ENCODE measurements around the gene LPCAT1.

Gene LPCAT1

DNA sequence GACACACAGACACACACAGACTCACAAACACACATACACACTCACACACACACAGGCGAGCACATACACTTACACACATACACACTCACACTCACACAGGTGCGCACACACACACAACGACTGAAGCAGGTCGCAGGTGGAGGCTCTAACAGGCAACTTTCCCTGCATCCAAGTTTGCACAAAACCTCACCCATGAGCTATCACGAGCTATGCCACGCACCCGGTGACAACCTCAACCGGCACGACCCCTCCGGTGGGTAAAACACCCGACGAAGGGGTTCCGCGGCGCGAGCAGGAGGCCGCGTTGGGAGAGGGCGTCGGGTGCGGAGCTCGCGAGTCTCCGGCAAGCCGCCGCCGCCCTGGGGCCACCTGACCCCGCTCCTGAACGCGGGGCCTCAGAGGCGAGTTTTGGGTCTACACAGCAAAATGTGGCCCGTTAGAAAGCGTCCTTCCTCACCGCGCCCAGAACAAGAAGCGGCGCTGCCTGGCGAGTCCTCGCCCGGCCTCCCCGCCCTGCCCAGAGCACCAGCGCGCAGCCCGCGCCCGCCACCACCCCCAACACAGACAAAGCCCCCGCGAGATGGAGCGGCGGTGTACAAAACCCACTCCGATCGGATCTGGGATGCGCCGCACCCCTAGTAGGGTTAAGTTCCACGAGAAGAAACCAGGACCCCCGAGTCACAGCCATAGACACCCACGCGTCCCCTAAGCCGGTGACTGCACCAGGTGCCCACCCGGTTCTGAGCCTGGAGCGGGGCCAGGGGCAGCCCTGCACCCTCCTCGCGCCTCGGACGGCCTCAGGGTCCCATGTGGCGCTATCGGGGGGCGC lies 79.2 kb downstream of the LPCAT1 start:
- no peak overlapping the region for H3K4me3 ChIP-seq (replicated peaks in 1 of 2; ENCODE audit: low read depth in 2 of 2, low read length in 2 of 2)
- TF ChIP-seq, protein P1, sequence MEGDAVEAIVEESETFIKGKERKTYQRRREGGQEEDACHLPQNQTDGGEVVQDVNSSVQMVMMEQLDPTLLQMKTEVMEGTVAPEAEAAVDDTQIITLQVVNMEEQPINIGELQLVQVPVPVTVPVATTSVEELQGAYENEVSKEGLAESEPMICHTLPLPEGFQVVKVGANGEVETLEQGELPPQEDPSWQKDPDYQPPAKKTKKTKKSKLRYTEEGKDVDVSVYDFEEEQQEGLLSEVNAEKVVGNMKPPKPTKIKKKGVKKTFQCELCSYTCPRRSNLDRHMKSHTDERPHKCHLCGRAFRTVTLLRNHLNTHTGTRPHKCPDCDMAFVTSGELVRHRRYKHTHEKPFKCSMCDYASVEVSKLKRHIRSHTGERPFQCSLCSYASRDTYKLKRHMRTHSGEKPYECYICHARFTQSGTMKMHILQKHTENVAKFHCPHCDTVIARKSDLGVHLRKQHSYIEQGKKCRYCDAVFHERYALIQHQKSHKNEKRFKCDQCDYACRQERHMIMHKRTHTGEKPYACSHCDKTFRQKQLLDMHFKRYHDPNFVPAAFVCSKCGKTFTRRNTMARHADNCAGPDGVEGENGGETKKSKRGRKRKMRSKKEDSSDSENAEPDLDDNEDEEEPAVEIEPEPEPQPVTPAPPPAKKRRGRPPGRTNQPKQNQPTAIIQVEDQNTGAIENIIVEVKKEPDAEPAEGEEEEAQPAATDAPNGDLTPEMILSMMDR (IDR thresholded peaks at IDR 0.05; ENCODE audit: low read depth, low read length): no peak
- no peak for DNase-seq (ENCODE audit: low read depth in 2 of 2)

DNA sequence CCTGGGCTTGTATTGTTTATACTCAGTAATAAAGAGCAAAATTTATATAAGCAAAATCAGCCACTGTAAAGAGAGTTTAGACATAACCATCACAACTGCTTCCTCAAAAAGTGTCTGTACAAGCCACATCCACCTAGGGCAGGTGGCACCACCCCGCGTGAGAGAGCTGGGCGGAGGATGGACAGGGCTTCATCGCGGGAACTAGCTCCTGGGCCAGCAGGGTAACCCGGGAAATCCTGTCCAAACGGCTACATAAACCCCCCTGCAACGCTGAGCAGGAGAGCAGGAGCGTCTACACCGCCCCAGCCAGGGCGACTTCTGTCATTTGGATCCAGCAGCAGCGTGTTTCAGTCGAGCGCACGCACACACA lies 79.8 kb downstream of the LPCAT1 start:
- H3K4me3 ChIP-seq (replicated peaks in 1 of 2; ENCODE audit: low read depth in 2 of 2, low read length in 2 of 2): no peak overlapping the region
- TF ChIP-seq, protein P1 (IDR thresholded peaks at IDR 0.05; ENCODE audit: low read depth, low read length): no peak
- no peak for DNase-seq (ENCODE audit: low read depth in 2 of 2)

DNA sequence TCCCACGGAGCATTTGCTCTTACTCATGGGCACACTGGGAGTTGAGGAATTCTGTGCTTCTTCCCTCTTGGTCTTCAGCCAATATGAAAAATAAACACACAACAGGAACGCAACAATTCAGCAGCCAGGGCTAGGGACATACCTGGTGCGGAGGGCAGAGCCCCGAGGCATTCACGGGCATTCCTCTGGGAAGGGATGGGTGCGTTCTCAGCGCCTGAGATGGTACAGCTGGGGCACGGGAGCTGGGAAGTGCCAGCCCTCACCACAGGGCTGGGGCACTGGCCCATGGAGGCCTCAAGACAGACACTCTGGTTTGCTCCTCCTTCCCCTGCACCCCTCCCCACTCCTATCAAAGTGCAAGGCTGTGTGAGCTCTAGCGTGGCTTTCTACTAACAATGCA lies 80.6 kb downstream of the LPCAT1 start:
- no peak overlapping the region for H3K4me3 ChIP-seq (replicated peaks in 1 of 2; ENCODE audit: low read depth in 2 of 2, low read length in 2 of 2)
- TF ChIP-seq, protein P1 (IDR thresholded peaks at IDR 0.05; ENCODE audit: low read depth, low read length): no peak
- no peak for DNase-seq (ENCODE audit: low read depth in 2 of 2)

DNA sequence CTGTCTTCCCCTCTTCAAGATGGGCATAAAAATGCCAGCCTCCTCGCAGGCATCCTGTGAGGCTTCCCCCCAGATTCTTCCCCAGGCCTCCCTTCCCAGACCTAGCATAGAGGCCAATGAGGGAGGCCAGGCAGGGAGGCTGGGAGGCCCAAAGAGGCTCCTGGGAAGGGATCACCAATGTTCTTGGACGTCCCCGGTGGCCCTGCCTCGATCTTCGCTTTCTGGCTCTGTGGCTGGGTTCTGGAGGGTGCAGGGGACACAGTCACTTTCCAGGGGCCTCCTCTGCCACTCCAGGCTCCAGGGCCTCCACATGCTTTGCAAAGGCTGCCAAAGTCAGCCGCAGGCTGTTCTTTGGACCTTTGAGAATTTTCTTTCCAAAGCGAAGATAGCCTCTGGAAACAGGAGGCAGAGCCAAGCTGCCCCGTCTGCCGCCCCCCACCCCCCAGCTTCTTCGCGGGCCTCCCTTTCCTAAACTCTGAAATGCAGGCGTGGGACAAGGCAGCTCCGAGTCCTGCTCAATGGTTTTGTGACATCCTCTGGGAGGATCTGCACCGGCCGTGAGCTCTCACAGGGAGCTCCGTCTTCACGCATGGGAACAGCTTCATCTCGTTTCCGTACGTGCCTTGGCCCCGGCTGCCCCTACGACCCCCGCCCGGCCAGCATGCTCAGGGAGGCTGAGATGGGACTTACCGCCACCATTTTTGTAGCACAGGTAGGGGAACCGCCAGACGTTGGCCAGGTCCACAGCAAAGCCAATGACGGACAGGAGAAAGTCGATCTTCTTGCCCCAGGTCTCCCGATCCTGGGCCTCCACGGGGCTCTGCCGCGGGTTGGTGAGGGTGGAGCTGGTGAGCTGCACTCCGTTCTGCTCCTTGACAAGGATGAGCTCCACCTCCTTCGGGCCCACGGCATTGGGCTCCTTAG lies 81.3 kb downstream of the LPCAT1 start:
- TF ChIP-seq, protein P1 (IDR thresholded peaks at IDR 0.05; ENCODE audit: low read depth, low read length): no peak
- no peak for DNase-seq (ENCODE audit: low read depth in 2 of 2)
- H3K4me3 ChIP-seq (replicated peaks in 1 of 2; ENCODE audit: low read depth in 2 of 2, low read length in 2 of 2): no peak overlapping the region

DNA sequence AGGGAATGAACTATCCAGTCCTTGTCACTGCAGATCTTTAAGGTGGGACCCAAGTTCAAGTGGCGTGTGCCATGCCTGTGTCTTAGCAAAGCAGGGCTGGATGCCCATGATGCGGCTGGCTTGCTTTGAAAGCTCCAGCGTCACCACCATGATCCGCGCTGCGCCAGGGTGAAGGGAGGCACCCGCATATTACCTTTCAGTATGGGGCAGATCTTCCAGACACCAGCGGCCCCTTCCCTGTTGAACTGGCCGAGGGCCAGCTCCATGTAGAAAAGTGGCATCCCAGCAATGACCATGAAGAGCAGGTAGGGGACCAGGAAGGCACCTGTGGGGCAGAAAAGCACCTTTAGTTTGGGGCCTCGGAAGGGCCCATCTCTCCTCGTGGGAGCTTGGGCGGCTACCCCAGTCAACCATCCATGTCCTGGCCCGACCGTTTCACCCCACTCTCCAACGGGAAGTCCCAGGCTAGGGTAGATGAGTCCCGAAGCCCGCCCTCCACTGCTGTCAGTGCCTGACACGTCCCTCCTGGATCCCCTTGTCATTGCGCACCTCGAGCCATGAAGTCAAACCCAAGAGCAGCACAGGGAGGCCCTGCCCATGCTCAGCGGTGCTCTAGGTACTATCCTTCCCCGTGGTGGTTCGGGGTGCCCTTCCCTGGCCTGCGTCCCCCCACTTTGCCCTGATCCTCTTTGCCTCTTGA lies 82.4 kb downstream of the LPCAT1 start:
- H3K4me3 ChIP-seq (replicated peaks in 1 of 2; ENCODE audit: low read depth in 2 of 2, low read length in 2 of 2): no peak overlapping the region
- TF ChIP-seq, protein P1 (IDR thresholded peaks at IDR 0.05; ENCODE audit: low read depth, low read length): no peak
- no peak for DNase-seq (ENCODE audit: low read depth in 2 of 2)

DNA sequence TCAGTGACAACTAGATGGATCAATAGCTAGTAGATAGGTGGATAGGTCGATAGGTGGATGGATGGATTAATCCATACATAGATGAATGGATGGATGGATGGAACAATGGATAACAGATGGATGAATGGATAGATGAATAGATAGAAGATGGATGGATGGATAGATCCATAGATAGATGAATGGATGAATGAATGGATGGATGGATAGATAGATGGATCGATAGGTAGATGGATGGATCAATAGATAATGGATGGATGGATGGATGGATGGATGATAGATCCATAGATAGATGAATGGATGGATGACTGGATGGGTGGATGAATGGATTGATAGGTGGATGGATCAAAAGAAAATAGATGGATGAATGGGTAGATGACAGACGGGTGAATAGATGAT lies 83.7 kb downstream of the LPCAT1 start:
- DNase-seq (ENCODE audit: low read depth in 2 of 2): no peak
- H3K4me3 ChIP-seq (replicated peaks in 1 of 2; ENCODE audit: low read depth in 2 of 2, low read length in 2 of 2): no peak overlapping the region
- TF ChIP-seq, protein P1 (IDR thresholded peaks at IDR 0.05; ENCODE audit: low read depth, low read length): no peak
